ENCODE measurements around the gene KLF1. TPM values are rescaled to one million over a fixed set of nuclear protein-coding genes. Genes with fewer than 3 reads are reported as not detected.

The KLF1 gene
- total and polyA plus RNA-seq, 2 of the 13 experiments (the other 11 are each of a cell fraction or from before 2014, with no cell fraction given) = not detected

GRCh38 chr19:12933287-12934072, 46.5 kb upstream of the KLF1 start, which contains the start of gene FARSA (continued):
- no peak for TF ChIP-seq ZNF503 (CRISPR knock-in tag; IDR thresholded peaks at IDR 0.05)
- peak; percentile 74; the same call in 1 of the 2 replicates for TF ChIP-seq ZNF547 (CRISPR knock-in tag; IDR thresholded peaks at IDR 0.05)
- TF ChIP-seq ZNF124 (CRISPR knock-in tag; IDR thresholded peaks at IDR 0.05) = 0 out of 2 replicates have a peak, but pooled peaks have one; percentile 24
- TF ChIP-seq PLRG1 (conservative IDR thresholded peaks at IDR 0.05) = no peak
- TF ChIP-seq E2F5 (CRISPR knock-in tag; conservative IDR thresholded peaks at IDR 0.05) = no peak
- no peak for TF ChIP-seq GLMP (CRISPR knock-in tag; IDR thresholded peaks at IDR 0.05; ENCODE audit: borderline replicate concordance)
- TF ChIP-seq ZNF772 (CRISPR knock-in tag; IDR thresholded peaks at IDR 0.05) = peak; percentile 63
- TF ChIP-seq IRX3 (CRISPR knock-in tag; IDR thresholded peaks at IDR 0.05; ENCODE audit: borderline replicate concordance, low read depth) = 0 out of 2 replicates have a peak, but pooled peaks have one; percentile 85
- 0 out of 2 replicates have a peak, but pooled peaks have one; percentile 56 for TF ChIP-seq ZNF512 (CRISPR knock-in tag; IDR thresholded peaks at IDR 0.05)
- peak; percentile 84; the same call in 1 of the 2 replicates for TF ChIP-seq ZNF839 (CRISPR knock-in tag; IDR thresholded peaks at IDR 0.05; ENCODE audit: borderline replicate concordance)
- TF ChIP-seq RBM39 (IDR thresholded peaks at IDR 0.05; ENCODE audit: low read depth, low read length, poor library complexity, severe bottlenecking) = peak; percentile 85
- TF ChIP-seq ZNF747 (CRISPR knock-in tag; IDR thresholded peaks at IDR 0.05; ENCODE audit: borderline replicate concordance) = peak; percentile 83; the same call in 1 of the 2 replicates
- no peak for TF ChIP-seq PCBP2 (optimal IDR thresholded peaks at IDR 0.05; ENCODE audit: low read depth, low read length, poor library complexity, severe bottlenecking)
- TF ChIP-seq LBX2 (CRISPR knock-in tag; IDR thresholded peaks at IDR 0.05; ENCODE audit: borderline replicate concordance) = 0 out of 2 replicates have a peak, but pooled peaks have one; percentile 47
- TF ChIP-seq ZNF687 (CRISPR knock-in tag; IDR thresholded peaks at IDR 0.05) = peak; percentile 89
- no peak for TF ChIP-seq SKI (IDR thresholded peaks at IDR 0.05; ENCODE audit: partially characterized antibody)
- peak; percentile 56; the same call in 1 of the 2 replicates for TF ChIP-seq ZNF614 (CRISPR knock-in tag; IDR thresholded peaks at IDR 0.05; ENCODE audit: borderline replicate concordance)
